Upper lobe of left lung (tissue), 4 donors: Measurements from ENCODE around the gene NPR3.
"Not testable (repeated sequence)": the region's sequence is repeated elsewhere in the genome, so short reads cannot be mapped to it uniquely, and the experiment has no call there.

Experiments
- CTCF ChIP-seq, 6 experiments: fragments of 450-650 bp in 4 of 6; fragments of 200-600 bp in 2 of 6; sonication (generic) in 2 of 6; IDR thresholded peaks; one replicate each; pipeline ENCODE4 v1.5.1; 2016 to 2019; ENCODE audit warnings: antibody characterized with exemption in 6 of 6
- EP300 ChIP-seq, 4 donors: sonication (generic); formaldehyde crosslinking; IDR thresholded peaks; one replicate each; pipeline ENCODE4 v1.5.1; 2017; ENCODE audit warnings: antibody characterized with exemption in 4 of 4, control low read depth in 2 of 4

DNA sequence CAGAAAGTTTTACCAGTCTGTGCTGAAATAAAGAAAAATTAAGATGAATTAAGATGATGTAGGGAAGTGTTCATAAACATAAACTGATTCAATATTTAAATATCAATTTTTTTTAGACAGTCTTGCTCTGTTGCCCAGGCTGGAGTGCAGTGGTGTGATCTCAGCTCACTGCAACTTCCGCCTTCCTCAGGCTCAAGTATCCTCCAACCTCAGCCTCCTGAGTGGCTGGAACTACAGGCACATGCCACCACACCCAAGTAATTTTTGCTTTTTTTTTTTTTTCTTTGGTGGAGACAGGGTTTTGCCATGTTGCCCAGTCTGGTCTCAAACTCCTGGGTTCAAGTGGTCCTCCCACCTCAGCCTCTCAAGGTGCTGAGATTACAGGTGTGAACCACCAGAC, 94.3 kb downstream of the NPR3 start:
- not testable (repeated sequence) for TF ChIP-seq CTCF, EP300 (IDR thresholded peaks at IDR 0.05)
